Thyroid gland (tissue), 4 donors: ENCODE data around the gene HOXC11. TPM values are rescaled to one million over a fixed set of nuclear protein-coding genes. Genes with fewer than 3 reads are reported as not detected.

Experiments used
- DNase-seq, 2 donors: peaks; one replicate each; pipeline ENCODE4 v3.0.0-alpha.2; 2019
- H3K27ac ChIP-seq, 3 donors: fragments of 200-600 bp; sonication (generic); 1 replicate in 2 of 3; 2 replicates in 1 of 3; pipeline ENCODE4 v1.5.1; 2016 to 2019; ENCODE audit warnings: mild to moderate bottlenecking in 1 of 3, moderate library complexity in 1 of 3
- H3K27me3 ChIP-seq: fragments of 200-600 bp; sonication (generic); one replicate; pipeline ENCODE4 v1.5.1; 2019
- H3K36me3 ChIP-seq, 2 donors: fragments of 200-600 bp; sonication (generic); one replicate each; pipeline ENCODE4 v1.5.1; 2016 to 2019
- H3K4me1 ChIP-seq, 2 donors: fragments of 200-600 bp; sonication (generic); one replicate each; pipeline ENCODE4 v1.5.1; 2017 to 2019
- H3K4me3 ChIP-seq, 3 donors: fragments of 200-600 bp; sonication (generic); replicated peaks in 1 of 3; 1 replicate in 2 of 3; 2 replicates in 1 of 3; pipeline ENCODE4 v1.5.1; 2016; ENCODE audit warnings: mild to moderate bottlenecking in 1 of 3
- H3K9me3 ChIP-seq: fragments of 200-600 bp; sonication (generic); one replicate; pipeline ENCODE4 v1.5.1; 2017
- POLR2A ChIP-seq, 2 donors: fragments of 450-650 bp; IDR thresholded peaks; one replicate each; pipeline ENCODE4 v1.6.1; 2017; ENCODE audit warnings: antibody characterized with exemption in 2 of 2, mild to moderate bottlenecking in 2 of 2, moderate library complexity in 1 of 2
- WGBS, 2 donors: methylation state at CpG; one replicate each; pipeline ENCODE4 v1.1.5; 2017; 5-methylcytosine and 5-hydroxymethylcytosine counted together
- intact Hi-C: fragments of 100-400 bp; cut with DNase I; formaldehyde crosslinking; loops from one replicate; pipeline ENCODE4 v1.15.1; 2023
- total RNA-seq, 4 donors: library from RNA; depleted of rRNA; stranded (reverse); fragments of >200 nt; gene quantifications; one replicate each; pipeline ENCODE4 v1.2.3, GENCODE V29; 2016
- TF ChIP-seq, protein P1 (sequence below), 6 experiments: fragments of 200-600 bp in 3 of 6; fragments of 450-650 bp in 3 of 6; sonication (generic) in 3 of 6; IDR thresholded peaks; one replicate each; pipeline ENCODE4 v1.5.1; 2016 to 2019; ENCODE audit warnings: antibody characterized with exemption in 6 of 6, mild to moderate bottlenecking in 2 of 6, inconsistent platforms in 1 of 6, moderate library complexity in 1 of 6

HOXC11 gene
- total RNA-seq, 4 donors from 2014 or later = not detected

DNA sequence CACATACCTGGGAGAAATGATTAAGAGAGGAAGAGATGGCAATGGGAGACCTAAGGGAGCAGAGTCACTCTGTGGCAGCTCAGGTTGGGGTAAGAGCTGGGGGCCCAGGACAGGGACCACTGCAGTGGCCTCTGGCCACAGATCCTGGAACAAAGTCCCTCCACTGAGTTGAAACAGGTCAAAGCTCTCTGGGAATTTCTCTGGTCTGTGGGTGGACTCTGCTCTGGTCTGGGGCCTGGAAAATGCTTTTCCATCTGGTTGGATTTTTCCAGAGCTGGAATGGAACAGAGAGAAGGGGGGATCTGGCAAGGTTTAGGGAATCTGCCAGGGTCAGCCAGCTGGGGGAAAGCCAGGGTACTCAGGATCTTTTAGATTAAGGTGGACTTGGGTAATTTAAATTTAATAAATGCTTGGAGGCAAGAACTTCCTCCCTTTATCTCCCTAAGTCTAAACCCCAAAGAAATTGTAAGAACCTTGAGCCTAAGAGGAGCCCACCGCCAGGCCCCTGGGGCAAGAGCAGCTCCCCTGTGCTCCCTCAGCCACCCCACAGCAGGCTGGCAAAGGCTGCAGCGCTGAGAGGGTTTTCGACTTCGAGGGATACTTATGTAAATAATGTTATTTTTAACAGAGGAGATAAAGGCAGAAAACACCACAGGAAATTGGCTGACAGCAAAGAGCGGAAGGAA, 15.8 kb downstream of the HOXC11 start:
- Histone ChIP-seq H3K27ac (no peak overlapping the region), H3K4me1 (peaks cover 17 to 18% of the 10 kb centered on the region in 2 donors), H3K27me3 (peaks cover 84% of the 10 kb centered on the region), H3K36me3 (no peaks in the 10 kb centered on the region), H3K9me3 (no peaks in the 10 kb centered on the region), H3K4me3 (no peak overlapping the region)
- no peak for TF ChIP-seq POLR2A (IDR thresholded peaks at IDR 0.05)
- TF ChIP-seq, protein P1, sequence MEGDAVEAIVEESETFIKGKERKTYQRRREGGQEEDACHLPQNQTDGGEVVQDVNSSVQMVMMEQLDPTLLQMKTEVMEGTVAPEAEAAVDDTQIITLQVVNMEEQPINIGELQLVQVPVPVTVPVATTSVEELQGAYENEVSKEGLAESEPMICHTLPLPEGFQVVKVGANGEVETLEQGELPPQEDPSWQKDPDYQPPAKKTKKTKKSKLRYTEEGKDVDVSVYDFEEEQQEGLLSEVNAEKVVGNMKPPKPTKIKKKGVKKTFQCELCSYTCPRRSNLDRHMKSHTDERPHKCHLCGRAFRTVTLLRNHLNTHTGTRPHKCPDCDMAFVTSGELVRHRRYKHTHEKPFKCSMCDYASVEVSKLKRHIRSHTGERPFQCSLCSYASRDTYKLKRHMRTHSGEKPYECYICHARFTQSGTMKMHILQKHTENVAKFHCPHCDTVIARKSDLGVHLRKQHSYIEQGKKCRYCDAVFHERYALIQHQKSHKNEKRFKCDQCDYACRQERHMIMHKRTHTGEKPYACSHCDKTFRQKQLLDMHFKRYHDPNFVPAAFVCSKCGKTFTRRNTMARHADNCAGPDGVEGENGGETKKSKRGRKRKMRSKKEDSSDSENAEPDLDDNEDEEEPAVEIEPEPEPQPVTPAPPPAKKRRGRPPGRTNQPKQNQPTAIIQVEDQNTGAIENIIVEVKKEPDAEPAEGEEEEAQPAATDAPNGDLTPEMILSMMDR (IDR thresholded peaks at IDR 0.05) = no peak
- intact Hi-C loops = loop anchor here (10.0 kb wide), 1 partner anchor 224 kb away; no protein-coding TSS in a partner anchor
- no peak for DNase-seq
- 7 to 8% methylated on average over 5 of the region's 5 CpGs for WGBS, 2 donors

DNA sequence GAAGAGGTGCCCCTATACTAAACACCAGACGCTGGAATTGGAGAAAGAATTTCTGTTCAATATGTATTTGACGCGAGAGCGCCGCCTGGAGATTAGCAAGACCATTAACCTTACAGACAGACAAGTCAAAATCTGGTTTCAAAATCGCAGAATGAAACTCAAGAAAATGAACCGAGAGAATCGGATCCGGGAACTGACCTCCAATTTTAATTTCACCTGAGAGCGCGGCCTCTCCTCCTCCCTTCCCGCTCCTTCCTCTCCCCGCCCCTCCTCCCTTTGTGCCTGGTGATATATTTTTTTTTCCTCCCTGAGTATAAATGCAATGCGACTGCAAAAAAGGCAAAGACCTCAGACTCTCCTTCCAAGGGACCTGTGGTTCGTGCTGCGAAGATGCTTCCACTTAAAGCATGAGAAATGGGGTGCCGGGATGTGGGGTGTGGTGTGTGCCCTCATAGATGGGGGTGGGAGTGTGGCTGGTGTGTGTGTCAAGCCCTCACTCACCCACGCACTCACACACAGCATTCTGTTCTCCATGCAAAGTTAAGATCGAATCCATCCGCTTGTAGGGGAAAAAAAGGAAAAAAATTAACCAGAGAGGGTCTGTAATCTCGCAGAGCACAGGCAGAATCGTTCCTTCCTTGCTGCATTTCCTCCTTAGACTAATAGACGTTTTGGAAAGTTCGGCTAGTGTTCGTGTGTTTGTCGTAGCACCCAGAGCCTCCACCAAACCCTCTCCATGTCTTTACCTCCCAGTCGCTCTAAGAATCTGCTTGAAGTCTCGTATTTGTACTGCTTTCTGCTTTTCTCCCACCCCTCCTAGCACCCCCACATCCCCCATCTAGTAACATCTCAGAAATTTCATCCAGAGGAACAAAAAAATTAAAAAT, 16.5 kb downstream of the HOXC11 start:
- Histone ChIP-seq H3K4me1 (peaks cover 19 to 22% of the 10 kb centered on the region in 2 donors), H3K27ac (no peak overlapping the region), H3K4me3 (no peak overlapping the region), H3K36me3 (no peaks in the 10 kb centered on the region), H3K27me3 (peaks cover 85% of the 10 kb centered on the region), H3K9me3 (no peaks in the 10 kb centered on the region)
- no peak for TF ChIP-seq POLR2A (IDR thresholded peaks at IDR 0.05)
- TF ChIP-seq, protein P1 (IDR thresholded peaks at IDR 0.05) = peak in 1 of 6 experiments; percentile 34
- peak in 1 of 2 donors; percentile 30 for DNase-seq
- intact Hi-C loops = loop anchor here (10.0 kb wide), 1 partner anchor 225 kb away; no protein-coding TSS in a partner anchor
- WGBS, 2 donors = 6% methylated on average over 28 of the region's 28 CpGs

DNA sequence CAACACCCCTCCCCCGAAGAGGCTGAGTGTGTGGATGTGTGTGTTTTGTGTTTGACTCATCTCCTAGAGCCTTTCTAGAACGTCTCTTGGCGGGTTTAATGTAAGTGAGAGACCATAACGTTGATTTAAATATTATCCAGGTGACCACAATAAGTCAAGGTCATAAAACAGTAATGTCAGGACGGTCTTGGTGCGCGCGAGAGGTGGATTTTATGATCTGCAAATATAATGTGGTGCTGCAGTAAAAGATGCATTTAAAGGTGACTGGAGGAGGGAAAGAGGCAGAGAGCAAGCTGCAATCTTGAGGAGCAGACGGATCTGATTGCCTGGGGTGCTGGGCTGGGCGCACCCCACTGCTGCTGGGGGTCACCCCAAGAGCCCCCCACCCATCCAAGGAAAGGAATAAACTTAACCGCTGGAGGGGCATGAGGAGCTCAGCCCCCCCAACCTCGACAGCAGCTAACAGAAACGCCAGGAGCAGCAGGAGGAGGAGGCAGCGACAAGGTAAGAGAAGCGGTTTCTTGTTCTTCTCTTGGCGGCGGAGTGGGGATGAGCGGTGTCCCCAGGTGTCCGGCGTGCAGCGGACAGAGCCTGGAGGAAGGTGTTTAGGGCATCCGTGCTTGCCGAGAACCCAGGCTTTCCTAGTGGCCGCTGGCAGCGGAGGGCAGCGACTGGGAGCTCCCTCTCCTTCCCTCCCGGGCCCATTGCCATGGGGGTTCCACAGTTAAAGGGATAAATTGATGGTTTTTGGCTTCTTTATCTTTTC, 17.6 kb downstream of the HOXC11 start:
- 10 to 11% methylated on average over 16 to 22 of the region's 27 CpGs for WGBS, 2 donors
- DNase-seq = no peak
- H3K9me3 ChIP-seq = no peaks in the 10 kb centered on the region
- no peaks in the 10 kb centered on the region for H3K36me3 ChIP-seq
- TF ChIP-seq POLR2A (IDR thresholded peaks at IDR 0.05) = no peak
- TF ChIP-seq, protein P1 (IDR thresholded peaks at IDR 0.05) = no peak
- no peak overlapping the region for H3K4me3 ChIP-seq
- intact Hi-C loops = no loop called here
- H3K27me3 ChIP-seq = peaks cover 87% of the 10 kb centered on the region
- no peak overlapping the region for H3K27ac ChIP-seq
- H3K4me1 ChIP-seq = peaks cover 16 to 22% of the 10 kb centered on the region in 2 donors

DNA sequence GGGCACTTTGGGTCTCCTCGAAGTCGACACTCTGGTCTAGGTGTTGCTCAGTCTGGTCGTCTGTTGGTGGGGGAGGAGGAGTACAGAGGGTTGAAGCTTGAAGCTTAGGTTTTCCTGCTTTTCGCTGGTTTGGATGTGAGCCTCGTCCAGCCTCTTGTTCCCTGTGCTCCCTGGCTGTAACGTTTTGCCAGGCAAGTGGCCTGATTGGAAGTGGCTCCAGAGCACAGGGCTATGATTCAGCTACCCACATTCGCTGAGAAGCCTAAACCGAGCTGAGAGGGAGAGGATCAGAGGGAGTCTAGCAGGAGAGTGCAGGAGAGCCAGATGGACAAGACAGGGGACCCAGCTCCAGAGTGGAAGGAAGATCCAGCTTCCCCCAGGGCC, 18.1 kb downstream of the HOXC11 start:
- intact Hi-C loops = no loop called here
- H3K27ac ChIP-seq = no peak overlapping the region
- TF ChIP-seq, protein P1 (IDR thresholded peaks at IDR 0.05) = no peak
- no peak for TF ChIP-seq POLR2A (IDR thresholded peaks at IDR 0.05)
- no peak for DNase-seq
- H3K27me3 ChIP-seq = peaks cover 86% of the 10 kb centered on the region
- peaks cover 10 to 22% of the 10 kb centered on the region in 2 donors for H3K4me1 ChIP-seq
- H3K4me3 ChIP-seq = no peak overlapping the region
- no peaks in the 10 kb centered on the region for H3K36me3 ChIP-seq
- WGBS, 2 donors = 3 to 5% methylated on average over 7 to 8 of the region's 8 CpGs
- H3K9me3 ChIP-seq = no peaks in the 10 kb centered on the region
